ENCODE data around the gene CD2AP.

Gene CD2AP

GRCh38 chr6:47529734-47530133 lies 52.1 kb downstream of the CD2AP start:
- no peak overlapping the region for H3K4me3 ChIP-seq (ENCODE audit: low read depth, low read length)
- no peak for DNase-seq (ENCODE audit: low read depth)
- in situ Hi-C loops (cut with HindIII; ENCODE audit: low sequenced_read_pairs): no loop called here
- no peak for TF ChIP-seq CTCF (IDR thresholded peaks at IDR 0.05; ENCODE audit: low read depth, low read length, missing control alignments)

GRCh38 chr6:47532981-47533585 lies 55.5 kb downstream of the CD2AP start:
- H3K4me3 ChIP-seq (ENCODE audit: low read depth, low read length): no peak overlapping the region
- TF ChIP-seq CTCF (IDR thresholded peaks at IDR 0.05; ENCODE audit: low read depth, low read length, missing control alignments): no peak
- in situ Hi-C loops (cut with HindIII; ENCODE audit: low sequenced_read_pairs): no loop called here
- no peak for DNase-seq (ENCODE audit: low read depth)

- DNase-seq (ENCODE audit: low read depth): no peak
- TF ChIP-seq CTCF (IDR thresholded peaks at IDR 0.05; ENCODE audit: low read depth, low read length, missing control alignments): no peak
- in situ Hi-C loops (cut with HindIII; ENCODE audit: low sequenced_read_pairs): no loop called here
- H3K4me3 ChIP-seq (ENCODE audit: low read depth, low read length): no peak overlapping the region
These were observed 56.5 kb downstream of the CD2AP start for GRCh38 chr6:47534063-47534462.

- in situ Hi-C loops (cut with HindIII; ENCODE audit: low sequenced_read_pairs): no loop called here
These were observed 58.0 kb downstream of the CD2AP start for GRCh38 chr6:47535316-47536225.

GRCh38 chr6:47536816-47537401 lies 59.3 kb downstream of the CD2AP start:
- in situ Hi-C loops (cut with HindIII; ENCODE audit: low sequenced_read_pairs): no loop called here
- no peak for DNase-seq (ENCODE audit: low read depth)
- no peak overlapping the region for H3K4me3 ChIP-seq (ENCODE audit: low read depth, low read length)
- TF ChIP-seq CTCF (IDR thresholded peaks at IDR 0.05; ENCODE audit: low read depth, low read length, missing control alignments): no peak

More at GRCh38 chr6:47535316-47536225, 58.0 kb downstream of the CD2AP start:
- TF ChIP-seq CTCF (IDR thresholded peaks at IDR 0.05; ENCODE audit: low read depth, low read length, missing control alignments): no peak
- H3K4me3 ChIP-seq (ENCODE audit: low read depth, low read length): no peak overlapping the region
- DNase-seq (ENCODE audit: low read depth): no peak

GRCh38 chr6:47545223-47545622 lies 67.6 kb downstream of the CD2AP start:
- H3K4me3 ChIP-seq (ENCODE audit: low read depth, low read length): no peak overlapping the region
- DNase-seq (ENCODE audit: low read depth): no peak
- in situ Hi-C loops (cut with HindIII; ENCODE audit: low sequenced_read_pairs): no loop called here
- TF ChIP-seq CTCF (IDR thresholded peaks at IDR 0.05; ENCODE audit: low read depth, low read length, missing control alignments): no peak

Measured in astrocyte of the cerebellum (primary cell).